AG09309 (cell line): ENCODE results near the gene ZNF592.

Source experiments
- DNase-seq: peaks from one replicate; pipeline ENCODE4 v3.0.0-alpha.2; 2010; ENCODE audit warnings: low read depth
- H3K4me3 ChIP-seq: 2 replicates; pipeline ENCODE4 v1.5.1; 2011; ENCODE audit warnings: mild to moderate bottlenecking, low read depth, low read length, moderate library complexity; ENCODE audit not compliant: control insufficient read depth
- CTCF ChIP-seq: IDR thresholded peaks from 2 replicates; pipeline ENCODE4 v1.5.1; 2011; ENCODE audit warnings: mild to moderate bottlenecking, low read depth, low read length, inconsistent platforms; ENCODE audit not compliant: insufficient read depth, control insufficient read depth; ENCODE audit errors: missing control alignments

The ZNF592 gene

GRCh38 chr15:84818261-84819131 is 70.1 kb downstream of the ZNF592 start:
- H3K4me3 ChIP-seq = no peak overlapping the region
- DNase-seq = no peak
- no peak for TF ChIP-seq CTCF

- no peak for DNase-seq
- H3K4me3 ChIP-seq = no peak overlapping the region
- no peak for TF ChIP-seq CTCF
These were observed 70.9 kb downstream of the ZNF592 start for GRCh38 chr15:84819291-84819768.

GRCh38 chr15:84819791-84820190 is 71.4 kb downstream of the ZNF592 start:
- H3K4me3 ChIP-seq = no peak overlapping the region
- TF ChIP-seq CTCF = no peak
- no peak for DNase-seq

- H3K4me3 ChIP-seq = no peak overlapping the region
- no peak for DNase-seq
- no peak for TF ChIP-seq CTCF
These were observed 73.2 kb downstream of the ZNF592 start for GRCh38 chr15:84821501-84822021.

GRCh38 chr15:84822653-84823281 is 74.4 kb downstream of the ZNF592 start:
- no peak for TF ChIP-seq CTCF
- no peak overlapping the region for H3K4me3 ChIP-seq
- DNase-seq = no peak

GRCh38 chr15:84823282-84823878 is 75.0 kb downstream of the ZNF592 start:
- no peak overlapping the region for H3K4me3 ChIP-seq
- no peak for TF ChIP-seq CTCF
- DNase-seq = no peak
